GM21737 (cell line): Measurements from ENCODE around the gene RSF1.
"Not testable (repeated sequence)": the region's sequence is repeated elsewhere in the genome, so short reads cannot be mapped to it uniquely, and the experiment has no call there.

Experiments
- ATAC-seq: cut with Tn5 transposase; IDR thresholded peaks from one replicate; pipeline ENCODE4 v1.9.1; 2021; ENCODE audit warnings: mild to moderate bottlenecking, moderate library complexity; ENCODE audit not compliant: unreplicated experiment

Gene RSF1

DNA sequence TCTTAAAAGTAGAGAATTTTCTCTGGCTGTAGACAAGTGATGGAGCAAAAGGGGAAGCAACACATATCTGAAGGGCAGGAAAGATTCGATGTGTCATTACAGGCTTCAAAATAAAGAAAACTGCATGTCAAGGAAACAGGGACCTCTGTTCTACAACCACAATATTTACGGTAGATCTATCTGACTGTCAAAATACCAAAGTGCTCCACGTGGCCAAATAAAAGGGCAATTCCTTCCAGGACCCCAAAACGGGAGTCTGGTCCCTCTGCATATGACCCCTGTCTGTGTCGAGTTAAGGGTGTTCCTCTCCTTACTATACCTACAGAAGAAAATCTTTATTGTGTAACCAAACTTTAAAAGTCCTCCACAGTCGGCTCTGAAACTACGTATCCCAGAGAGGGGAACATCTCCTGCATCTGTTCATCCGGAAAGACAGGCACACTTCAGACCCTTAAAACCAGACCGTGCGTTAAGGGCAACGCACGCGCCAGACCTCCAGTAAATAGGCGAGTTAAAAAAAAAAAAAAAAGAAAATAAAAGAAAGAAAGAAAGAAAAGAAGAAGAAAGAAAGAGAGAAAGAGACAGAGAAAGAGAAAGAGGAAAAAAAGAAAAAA is 183.7 kb downstream of the RSF1 start:
- no peak for ATAC-seq

- not testable (repeated sequence) for ATAC-seq
These were observed 186.6 kb downstream of the RSF1 start for GRCh38 chr11:77633926-77634325.

DNA sequence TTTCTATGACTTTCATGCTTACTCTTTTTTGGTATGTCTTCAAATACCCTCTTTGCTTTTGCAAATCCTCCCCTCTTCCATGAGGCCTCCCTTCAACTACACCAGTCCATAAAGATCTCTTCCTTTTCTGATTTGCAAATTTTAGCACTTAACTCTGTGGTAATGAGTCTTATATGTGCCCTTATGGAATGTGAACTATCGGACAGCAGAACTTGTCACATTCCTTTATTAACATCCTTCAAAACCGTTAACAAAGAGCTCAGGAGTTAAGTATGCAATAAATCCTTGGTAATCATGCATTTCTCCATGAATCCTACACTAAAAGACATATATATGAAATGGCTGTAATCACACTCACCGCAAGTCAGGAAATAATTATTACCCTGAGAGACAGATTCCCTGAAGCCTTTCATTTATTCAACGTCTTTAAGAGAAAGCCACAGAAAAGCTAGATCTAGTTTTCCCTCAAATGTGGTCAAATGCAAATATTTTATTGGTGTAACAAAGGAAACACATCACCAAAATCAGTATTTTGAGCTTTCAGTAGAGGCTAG is 190.3 kb downstream of the RSF1 start:
- ATAC-seq: no peak

GRCh38 chr11:77619576-77620198 is 200.8 kb downstream of the RSF1 start:
- no peak for ATAC-seq

GRCh38 chr11:77617892-77618291 is 202.6 kb downstream of the RSF1 start:
- no peak for ATAC-seq

GRCh38 chr11:77611921-77612320 is 208.6 kb downstream of the RSF1 start:
- no peak for ATAC-seq
